HEK293 (cell line): ENCODE measurements around the gene ARHGEF12.

Experiments used
- CTCF ChIA-PET: fragments of 350-600 bp; formaldehyde crosslinking; extraction: SDS; loops from one replicate; lab custom pipeline; 2021; ENCODE audit warnings: antibody characterized with exemption; lab: Yijun Ruan, JAX
- POLR2A ChIA-PET: fragments of 300-600 bp; formaldehyde crosslinking; extraction: SDS; loops from one replicate; lab custom pipeline; 2020; ENCODE audit warnings: antibody characterized with exemption, inconsistent platforms; lab: Yijun Ruan, JAX
- H3K27ac ChIP-seq: fragments of 200-500 bp; sonication (Bioruptor generic); 2 replicates; pipeline ENCODE4 v1.5.1; 2014; ENCODE audit warnings: low read depth, low read length, control low read depth, inconsistent platforms; ENCODE audit errors: extremely low read depth
- H3K36me3 ChIP-seq, 2 experiments: fragments of 200-500 bp in 1 of 2; sonication (Bioruptor generic) in 1 of 2; 1 replicate in 1 of 2; 2 replicates in 1 of 2; pipeline ENCODE4 v1.5.1; 2014 to 2017; ENCODE audit warnings: inconsistent platforms in 2 of 2, low read length in 2 of 2; ENCODE audit not compliant: control insufficient read depth in 2 of 2, insufficient read depth in 1 of 2
- H3K4me1 ChIP-seq: fragments of 200-500 bp; sonication (Bioruptor generic); 2 replicates; pipeline ENCODE4 v1.5.1; 2014; ENCODE audit warnings: mild to moderate bottlenecking, low read length, inconsistent platforms; ENCODE audit not compliant: control insufficient read depth, insufficient read depth
- H3K4me3 ChIP-seq: 2 replicates; pipeline ENCODE4 v1.5.1; 2011; ENCODE audit warnings: low read depth, mild to moderate bottlenecking, control low read depth, low read length, moderate library complexity
- H3K9me3 ChIP-seq: fragments of 200-500 bp; sonication (Bioruptor generic); 2 replicates; pipeline ENCODE4 v1.5.1; 2014; ENCODE audit warnings: low read depth, low read length, inconsistent platforms; ENCODE audit not compliant: control insufficient read depth, insufficient read depth
- AEBP2 ChIP-seq: fragments of 450-650 bp; formaldehyde crosslinking; IDR thresholded peaks from 2 replicates; pipeline ENCODE4 v1.5.1; 2016; ENCODE audit warnings: missing biosample characterization, missing genetic modification characterization, borderline replicate concordance
- BCL6B ChIP-seq: fragments of 450-650 bp; formaldehyde crosslinking; IDR thresholded peaks from 2 replicates; pipeline ENCODE4 v1.5.1; 2017; ENCODE audit warnings: missing biosample characterization, missing genetic modification characterization
- KLF1 ChIP-seq: fragments of 450-650 bp; formaldehyde crosslinking; IDR thresholded peaks from 2 replicates; pipeline ENCODE4 v1.5.1; 2016; ENCODE audit warnings: missing biosample characterization, missing genetic modification characterization
- KLF8 ChIP-seq: fragments of 450-650 bp; formaldehyde crosslinking; IDR thresholded peaks from 2 replicates; pipeline ENCODE4 v1.5.1; 2016; ENCODE audit warnings: missing biosample characterization, missing genetic modification characterization
- PRDM4 ChIP-seq: fragments of 450-650 bp; formaldehyde crosslinking; IDR thresholded peaks from 2 replicates; pipeline ENCODE4 v1.5.1; 2017; ENCODE audit warnings: missing biosample characterization, missing genetic modification characterization
- TRIM28 ChIP-seq: IDR thresholded peaks from 2 replicates; pipeline ENCODE4 v1.6.1; 2011; ENCODE audit warnings: low read length, control low read depth, borderline replicate concordance
- ZNF138 ChIP-seq: fragments of 450-650 bp; formaldehyde crosslinking; IDR thresholded peaks from 2 replicates; pipeline ENCODE4 v1.5.1; 2016; ENCODE audit warnings: missing biosample characterization, missing genetic modification characterization, borderline replicate concordance
- ZNF140 ChIP-seq: fragments of 450-650 bp; formaldehyde crosslinking; IDR thresholded peaks from 2 replicates; pipeline ENCODE4 v1.5.1; 2016; ENCODE audit warnings: missing biosample characterization, missing genetic modification characterization
- ZNF148 ChIP-seq: fragments of 450-650 bp; formaldehyde crosslinking; IDR thresholded peaks from 2 replicates; pipeline ENCODE4 v1.5.0; 2017; ENCODE audit warnings: missing biosample characterization, missing genetic modification characterization, borderline replicate concordance
- ZNF174 ChIP-seq: fragments of 450-650 bp; formaldehyde crosslinking; IDR thresholded peaks from 2 replicates; pipeline ENCODE4 v1.5.0; 2017; ENCODE audit warnings: missing biosample characterization, mild to moderate bottlenecking, missing genetic modification characterization
- ZNF184 ChIP-seq: fragments of 450-650 bp; IDR thresholded peaks from 2 replicates; pipeline ENCODE4 v1.5.1; 2018; ENCODE audit warnings: missing biosample characterization, mild to moderate bottlenecking, missing genetic modification characterization
- ZNF239 ChIP-seq: fragments of 450-650 bp; formaldehyde crosslinking; IDR thresholded peaks from 2 replicates; pipeline ENCODE4 v1.5.1; 2016; ENCODE audit warnings: missing biosample characterization, missing genetic modification characterization
- ZNF362 ChIP-seq: fragments of 450-650 bp; formaldehyde crosslinking; IDR thresholded peaks from 2 replicates; pipeline ENCODE4 v1.5.1; 2016; ENCODE audit warnings: missing biosample characterization, missing genetic modification characterization
- ZNF391 ChIP-seq: fragments of 450-650 bp; formaldehyde crosslinking; IDR thresholded peaks from 2 replicates; pipeline ENCODE4 v1.5.1; 2016; ENCODE audit warnings: low read depth, missing biosample characterization, missing genetic modification characterization, borderline replicate concordance
- ZNF501 ChIP-seq: fragments of 450-650 bp; formaldehyde crosslinking; IDR thresholded peaks from 2 replicates; pipeline ENCODE4 v1.5.1; 2016; ENCODE audit warnings: missing biosample characterization, missing genetic modification characterization
- ZNF513 ChIP-seq: fragments of 450-650 bp; IDR thresholded peaks from 2 replicates; pipeline ENCODE4 v1.5.1; 2018; ENCODE audit warnings: missing biosample characterization, missing genetic modification characterization
- ZNF561 ChIP-seq: fragments of 450-650 bp; IDR thresholded peaks from 2 replicates; pipeline ENCODE4 v1.5.1; 2018; ENCODE audit warnings: missing biosample characterization, missing genetic modification characterization, borderline replicate concordance
- ZNF623 ChIP-seq: fragments of 450-650 bp; formaldehyde crosslinking; IDR thresholded peaks from 2 replicates; pipeline ENCODE4 v1.5.1; 2016; ENCODE audit warnings: missing biosample characterization, missing genetic modification characterization
- ZNF624 ChIP-seq: fragments of 450-650 bp; formaldehyde crosslinking; IDR thresholded peaks from 2 replicates; pipeline ENCODE4 v1.5.1; 2017; ENCODE audit warnings: missing biosample characterization, missing genetic modification characterization
- ZNF664 ChIP-seq: fragments of 450-650 bp; formaldehyde crosslinking; IDR thresholded peaks from 2 replicates; pipeline ENCODE4 v1.5.1; 2016; ENCODE audit warnings: missing biosample characterization, missing genetic modification characterization
- ZNF670 ChIP-seq: fragments of 450-650 bp; formaldehyde crosslinking; IDR thresholded peaks from 2 replicates; pipeline ENCODE4 v1.5.1; 2016; ENCODE audit warnings: missing biosample characterization, missing genetic modification characterization, low read depth
- ZNF747 ChIP-seq: fragments of 450-650 bp; formaldehyde crosslinking; IDR thresholded peaks from 2 replicates; pipeline ENCODE4 v1.5.1; 2016; ENCODE audit warnings: missing biosample characterization, missing genetic modification characterization
- ZSCAN23 ChIP-seq: fragments of 450-650 bp; formaldehyde crosslinking; IDR thresholded peaks from 2 replicates; pipeline ENCODE4 v1.5.1; 2016; ENCODE audit warnings: missing biosample characterization, missing genetic modification characterization

Gene ARHGEF12

GRCh38 chr11:120471131-120471530 is 134.9 kb downstream of the ARHGEF12 start:
- Histone ChIP-seq H3K4me3 (no peak overlapping the region), H3K36me3 (peaks cover 4 to 81% of the 10 kb centered on the region in 2 experiments; a peak in 2 of 3 replicates), H3K9me3 (no peaks in the 10 kb centered on the region), H3K27ac (no peak overlapping the region), H3K4me1 (0 out of 2 replicates have a peak, but pooled peaks cover 2% of the 10 kb centered on the region)
- CTCF ChIA-PET: interaction anchor here (0.6 to 1.0 kb wide), 2 partner anchors 20 to 136 kb away, joined by 3 read pairs; no protein-coding TSS in a partner anchor
- TF ChIP-seq ZNF362 (tag by site-specific recombination) (no peak), ZNF624 (tag by site-specific recombination) (no peak), TRIM28 (no peak), ZNF184 (tag by site-specific recombination) (no peak), ZNF239 (tag by site-specific recombination) (no peak), ZNF501 (no peak), ZNF148 (tag by site-specific recombination) (no peak), PRDM4 (tag by site-specific recombination) (no peak), ZNF174 (tag by site-specific recombination) (no peak), ZNF513 (tag by site-specific recombination) (no peak)
- POLR2A ChIA-PET: no interaction called here

GRCh38 chr11:120471994-120472393 is 135.8 kb downstream of the ARHGEF12 start:
- POLR2A ChIA-PET: no interaction called here
- no peaks in the 10 kb centered on the region for H3K9me3 ChIP-seq
- no peak overlapping the region for H3K4me3 ChIP-seq
- CTCF ChIA-PET: interaction anchor here (0.6 kb wide), 3 partner anchors 11 to 419 kb away, joined by 3 to 5 read pairs (median 4); no protein-coding TSS in a partner anchor
- 0 out of 2 replicates have a peak, but pooled peaks cover 2% of the 10 kb centered on the region for H3K4me1 ChIP-seq
- no peak overlapping the region for H3K27ac ChIP-seq
- peaks cover 7 to 81% of the 10 kb centered on the region in 2 experiments for H3K36me3 ChIP-seq
- TF ChIP-seq KLF8 (tag by site-specific recombination) (no peak), BCL6B (tag by site-specific recombination) (no peak), ZNF138 (tag by site-specific recombination) (no peak), ZSCAN23 (no peak), AEBP2 (tag by site-specific recombination) (no peak), ZNF623 (tag by site-specific recombination) (no peak), ZNF391 (tag by site-specific recombination) (no peak), ZNF140 (tag by site-specific recombination) (no peak), ZNF747 (no peak), KLF1 (tag by site-specific recombination) (no peak), ZNF174 (tag by site-specific recombination) (no peak), ZNF670 (tag by site-specific recombination) (no peak), ZNF184 (tag by site-specific recombination) (no peak), ZNF561 (tag by site-specific recombination) (no peak), ZNF664 (tag by site-specific recombination) (no peak)
